ENCODE measurements around the gene COL9A2.

DNA sequence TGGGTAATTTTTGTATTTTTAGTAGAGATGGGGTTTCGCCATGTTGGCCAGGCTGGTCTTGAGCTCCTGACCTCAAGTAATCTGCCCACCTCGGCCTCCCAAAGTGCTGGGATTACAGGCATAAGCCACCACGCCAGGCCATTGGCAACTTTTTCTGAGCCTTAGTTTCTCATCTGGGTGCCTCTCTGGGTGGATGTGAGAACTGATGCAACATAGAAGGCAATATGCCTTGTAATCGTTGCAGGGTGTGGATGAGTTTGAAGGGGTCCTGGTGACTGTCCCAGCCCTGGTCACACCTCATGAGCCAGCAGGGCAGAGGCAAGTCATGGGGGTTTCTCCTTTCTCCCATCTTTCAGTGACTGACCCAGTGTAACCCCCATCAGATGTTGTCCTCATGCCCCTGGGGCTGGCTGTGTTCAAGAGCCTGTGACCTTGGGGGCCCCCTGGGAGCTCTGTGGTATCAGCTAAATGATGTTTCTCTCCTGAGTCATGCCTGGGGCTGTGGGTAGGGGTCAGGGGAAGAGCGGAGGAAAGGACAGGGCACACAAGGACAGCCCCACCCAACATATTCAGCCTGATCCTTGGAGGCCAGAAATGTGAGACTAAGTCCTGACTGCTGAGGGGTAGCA, 3.6 kb downstream of the COL9A2 start:
- TF ChIP-seq, protein P1, sequence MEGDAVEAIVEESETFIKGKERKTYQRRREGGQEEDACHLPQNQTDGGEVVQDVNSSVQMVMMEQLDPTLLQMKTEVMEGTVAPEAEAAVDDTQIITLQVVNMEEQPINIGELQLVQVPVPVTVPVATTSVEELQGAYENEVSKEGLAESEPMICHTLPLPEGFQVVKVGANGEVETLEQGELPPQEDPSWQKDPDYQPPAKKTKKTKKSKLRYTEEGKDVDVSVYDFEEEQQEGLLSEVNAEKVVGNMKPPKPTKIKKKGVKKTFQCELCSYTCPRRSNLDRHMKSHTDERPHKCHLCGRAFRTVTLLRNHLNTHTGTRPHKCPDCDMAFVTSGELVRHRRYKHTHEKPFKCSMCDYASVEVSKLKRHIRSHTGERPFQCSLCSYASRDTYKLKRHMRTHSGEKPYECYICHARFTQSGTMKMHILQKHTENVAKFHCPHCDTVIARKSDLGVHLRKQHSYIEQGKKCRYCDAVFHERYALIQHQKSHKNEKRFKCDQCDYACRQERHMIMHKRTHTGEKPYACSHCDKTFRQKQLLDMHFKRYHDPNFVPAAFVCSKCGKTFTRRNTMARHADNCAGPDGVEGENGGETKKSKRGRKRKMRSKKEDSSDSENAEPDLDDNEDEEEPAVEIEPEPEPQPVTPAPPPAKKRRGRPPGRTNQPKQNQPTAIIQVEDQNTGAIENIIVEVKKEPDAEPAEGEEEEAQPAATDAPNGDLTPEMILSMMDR (IDR thresholded peaks at IDR 0.05): no peak
- no peak for TF ChIP-seq POLR2A (IDR thresholded peaks at IDR 0.05)

Data from body of pancreas (tissue), 4 donors.